Rectal smooth muscle tissue (tissue), 1 donor: Measurements from ENCODE around the gene RLF.

Experiments used
- H3K27ac ChIP-seq: one replicate; pipeline ENCODE4 v1.7.0; 2013; ENCODE audit warnings: low read depth, low read length, inconsistent platforms
- H3K27me3 ChIP-seq: one replicate; pipeline ENCODE4 v1.7.0; 2013; ENCODE audit warnings: low read length; ENCODE audit not compliant: control insufficient read depth, insufficient read depth
- H3K36me3 ChIP-seq: one replicate; pipeline ENCODE4 v1.7.0; 2013; ENCODE audit warnings: low read length; ENCODE audit not compliant: control insufficient read depth, insufficient read depth
- H3K4me1 ChIP-seq: one replicate; pipeline ENCODE4 v1.7.0; 2013; ENCODE audit warnings: low read length; ENCODE audit not compliant: control insufficient read depth, insufficient read depth
- H3K4me3 ChIP-seq: one replicate; pipeline ENCODE4 v1.7.0; 2013; ENCODE audit warnings: low read length
- H3K9ac ChIP-seq: one replicate; pipeline ENCODE4 v1.7.0; 2013; ENCODE audit warnings: low read length

Gene RLF

GRCh38 chr1:40252601-40253000 lies 91.4 kb downstream of the RLF start:
- Histone ChIP-seq H3K27ac (no peak overlapping the region), H3K4me1 (peaks cover 4% of the 10 kb centered on the region), H3K4me3 (no peak overlapping the region), H3K36me3 (no peaks in the 10 kb centered on the region), H3K27me3 (no peaks in the 10 kb centered on the region), H3K9ac (no peak overlapping the region)

- Histone ChIP-seq H3K27me3 (no peaks in the 10 kb centered on the region), H3K4me3 (no peak overlapping the region), H3K27ac (no peak overlapping the region), H3K36me3 (no peaks in the 10 kb centered on the region), H3K4me1 (peaks cover 6% of the 10 kb centered on the region), H3K9ac (no peak overlapping the region)
Observed at GRCh38 chr1:40255231-40255630, 94.0 kb downstream of the RLF start.

- no peaks in the 10 kb centered on the region for H3K27me3 ChIP-seq
- no peak overlapping the region for H3K9ac ChIP-seq
- H3K36me3 ChIP-seq: peaks cover 8% of the 10 kb centered on the region
- peaks cover 11% of the 10 kb centered on the region for H3K4me1 ChIP-seq
- H3K27ac ChIP-seq: no peak overlapping the region
- H3K4me3 ChIP-seq: peak overlapping the region; percentile 86
Observed at GRCh38 chr1:40256401-40257084, 95.4 kb downstream of the RLF start.

- H3K36me3 ChIP-seq: peaks cover 11% of the 10 kb centered on the region
- no peaks in the 10 kb centered on the region for H3K27me3 ChIP-seq
- H3K4me1 ChIP-seq: peaks cover 11% of the 10 kb centered on the region
- peak overlapping the region; percentile 91 for H3K9ac ChIP-seq
- peak overlapping the region; percentile 94 for H3K27ac ChIP-seq
- H3K4me3 ChIP-seq: peak overlapping the region; percentile 86
Observed at GRCh38 chr1:40257313-40257687, 96.1 kb downstream of the RLF start.

GRCh38 chr1:40257688-40258444 lies 96.7 kb downstream of the RLF start, which contains the start of gene ZMPSTE24:
Gene ZMPSTE24 (plus strand): TSS chr1:40258236. CDS start chr1:40258272, 36 bp downstream.
- Histone ChIP-seq H3K9ac (peak within 1 kb of the TSS; percentile 91), H3K36me3 (peaks cover 13% of the 10 kb centered on the region), H3K27ac (peak within 1 kb of the TSS; percentile 94), H3K4me3 (peak within 1 kb of the TSS; percentile 86), H3K27me3 (no peaks in the 10 kb centered on the region), H3K4me1 (peaks cover 11% of the 10 kb centered on the region)

- Histone ChIP-seq H3K27ac (peak overlapping the region; percentile 94), H3K9ac (peak overlapping the region; percentile 60), H3K4me1 (peaks cover 16% of the 10 kb centered on the region), H3K36me3 (peaks cover 13% of the 10 kb centered on the region), H3K27me3 (no peaks in the 10 kb centered on the region), H3K4me3 (peak overlapping the region; percentile 86)
Observed at GRCh38 chr1:40258445-40258769, 97.2 kb downstream of the RLF start.

- Histone ChIP-seq H3K27ac (no peak overlapping the region), H3K4me3 (no peak overlapping the region), H3K9ac (no peak overlapping the region), H3K27me3 (no peaks in the 10 kb centered on the region), H3K36me3 (peaks cover 13% of the 10 kb centered on the region), H3K4me1 (peaks cover 27% of the 10 kb centered on the region)
Observed at GRCh38 chr1:40264354-40264781, 103.2 kb downstream of the RLF start.

- no peak overlapping the region for H3K9ac ChIP-seq
- no peak overlapping the region for H3K4me3 ChIP-seq
- no peaks in the 10 kb centered on the region for H3K27me3 ChIP-seq
- peaks cover 28% of the 10 kb centered on the region for H3K4me1 ChIP-seq
- no peak overlapping the region for H3K27ac ChIP-seq
- peaks cover 21% of the 10 kb centered on the region for H3K36me3 ChIP-seq
Observed at GRCh38 chr1:40265298-40265697, 104.1 kb downstream of the RLF start.

- Histone ChIP-seq H3K4me1 (peaks cover 27% of the 10 kb centered on the region), H3K4me3 (no peak overlapping the region), H3K36me3 (peaks cover 24% of the 10 kb centered on the region), H3K27me3 (no peaks in the 10 kb centered on the region), H3K27ac (no peak overlapping the region), H3K9ac (no peak overlapping the region)
Observed at GRCh38 chr1:40265919-40266318, 104.7 kb downstream of the RLF start.

GRCh38 chr1:40266786-40267535 lies 105.8 kb downstream of the RLF start:
- peaks cover 23% of the 10 kb centered on the region for H3K36me3 ChIP-seq
- no peaks in the 10 kb centered on the region for H3K27me3 ChIP-seq
- H3K4me1 ChIP-seq: peaks cover 25% of the 10 kb centered on the region
- no peak overlapping the region for H3K9ac ChIP-seq
- no peak overlapping the region for H3K4me3 ChIP-seq
- peak overlapping the region; percentile 79 for H3K27ac ChIP-seq

- Histone ChIP-seq H3K4me1 (peaks cover 25% of the 10 kb centered on the region), H3K9ac (no peak overlapping the region), H3K27ac (peak overlapping the region; percentile 79), H3K4me3 (no peak overlapping the region), H3K27me3 (no peaks in the 10 kb centered on the region), H3K36me3 (peaks cover 17% of the 10 kb centered on the region)
Observed at GRCh38 chr1:40267767-40268187, 106.6 kb downstream of the RLF start.

GRCh38 chr1:40268211-40268610 lies 107.0 kb downstream of the RLF start:
- H3K9ac ChIP-seq: no peak overlapping the region
- H3K27ac ChIP-seq: peak overlapping the region; percentile 79
- peaks cover 21% of the 10 kb centered on the region for H3K4me1 ChIP-seq
- H3K4me3 ChIP-seq: no peak overlapping the region
- H3K36me3 ChIP-seq: peaks cover 17% of the 10 kb centered on the region
- no peaks in the 10 kb centered on the region for H3K27me3 ChIP-seq
